SW480 (cell line): ENCODE data around the gene MAN2C1.
"Not testable (repeated sequence)": the region's sequence is repeated elsewhere in the genome, so short reads cannot be mapped to it uniquely, and the experiment has no call there.

Experiments used
- DNase-seq: peaks from one replicate; pipeline ENCODE4 v3.0.0-alpha.2; 2016; ENCODE audit warnings: low spot score

Gene MAN2C1

DNA sequence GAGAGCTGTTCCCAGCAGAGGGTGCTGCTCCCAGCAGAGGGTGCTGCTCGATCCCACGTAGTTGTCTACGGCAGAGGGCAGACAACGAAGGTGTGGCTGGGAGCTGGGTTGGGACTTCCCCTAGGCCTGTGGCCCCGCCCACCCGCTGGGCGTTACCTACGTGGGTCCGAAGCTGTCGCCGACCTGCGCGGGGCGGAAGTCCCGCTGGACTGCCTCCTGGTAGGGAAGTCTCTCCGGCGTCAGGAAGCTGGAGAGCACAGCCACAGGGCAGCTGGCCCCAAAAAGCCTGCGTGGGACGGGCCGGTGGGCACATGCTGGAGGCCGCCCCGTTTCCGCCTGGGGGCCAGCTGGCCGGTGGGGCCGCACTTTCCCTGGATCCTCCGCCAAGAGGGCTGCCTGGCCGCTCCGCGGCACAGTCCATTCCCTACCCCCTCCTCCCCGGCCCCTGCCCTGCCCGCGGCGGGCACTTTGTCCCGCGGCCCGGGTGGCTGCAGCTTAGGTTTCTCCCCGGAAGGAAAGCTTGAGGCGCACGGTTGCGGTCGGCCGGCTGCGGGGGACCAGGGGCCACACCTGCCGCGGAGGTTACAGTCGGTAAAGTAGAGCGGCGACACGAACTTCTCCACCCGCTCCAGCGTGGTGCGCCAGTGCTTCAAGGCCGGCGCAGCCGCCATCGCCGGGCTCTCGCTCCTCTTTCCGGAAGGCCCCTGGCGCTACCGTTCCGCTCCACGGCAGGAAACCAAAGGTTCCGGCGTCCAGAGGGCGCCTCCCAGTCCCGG, at the start of gene MAN2C1:
MAN2C1 (minus strand) TSS at position 695 of the 776 bp plus-strand sequence; CDS start at position 671, 24 bp downstream.
- peak; percentile 98 for DNase-seq

DNA sequence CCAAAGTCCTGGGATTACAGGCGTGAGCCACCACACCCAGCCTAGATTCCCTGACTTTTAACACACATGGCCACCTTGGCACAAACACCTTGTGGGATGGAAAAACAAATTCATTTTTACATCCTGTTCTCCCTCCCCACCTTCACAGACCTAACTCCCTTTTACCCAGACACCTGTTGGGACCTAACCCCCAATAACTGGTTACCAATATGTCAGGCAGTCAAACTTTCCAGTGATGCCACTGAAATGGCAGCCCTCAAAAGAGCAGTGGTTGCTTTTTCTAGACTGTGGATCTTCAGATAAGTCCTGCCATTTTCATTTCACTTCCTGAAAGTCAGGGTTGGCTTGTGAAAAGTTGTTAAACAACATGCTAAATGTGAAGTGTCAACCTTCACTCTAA, 48.2 kb upstream of the MAN2C1 start:
- DNase-seq: no peak

DNA sequence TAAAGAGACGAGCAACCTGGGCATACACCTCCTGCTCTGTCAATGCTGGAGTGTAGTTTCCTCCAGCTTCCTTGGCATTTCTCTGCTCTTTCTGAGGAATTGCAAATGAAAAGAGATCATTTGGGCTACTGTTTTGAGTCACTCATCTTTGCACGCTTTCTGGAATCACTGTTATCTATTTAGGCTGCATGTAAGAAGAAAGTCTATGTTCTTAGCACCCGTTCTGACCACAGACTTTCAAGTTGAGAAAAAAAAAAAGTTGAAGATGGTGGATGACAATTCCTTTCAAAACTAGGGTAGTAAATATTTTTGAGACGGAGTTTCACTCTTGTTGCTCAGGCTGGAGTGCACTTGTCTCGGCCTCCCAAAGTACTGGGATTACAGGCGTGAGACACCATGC, 41.8 kb upstream of the MAN2C1 start:
- DNase-seq: no peak

DNA sequence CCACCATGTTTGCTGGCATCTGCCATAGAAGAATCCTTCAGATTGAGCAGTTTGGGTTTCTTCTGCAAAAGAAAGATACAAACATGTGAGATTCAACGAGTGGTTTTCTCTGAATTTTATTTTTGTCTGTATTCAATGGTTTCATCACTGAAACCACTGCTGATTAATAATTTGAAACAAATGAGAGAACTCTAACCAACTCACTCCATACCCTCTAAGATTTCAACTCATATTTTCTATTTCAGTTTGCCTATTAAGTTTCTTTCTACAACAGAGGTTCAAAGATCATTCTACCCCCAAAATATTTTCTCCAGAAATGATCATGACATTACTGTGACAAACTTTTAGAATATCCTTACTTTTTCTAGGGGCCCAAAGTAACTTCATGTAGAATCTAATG, 38.7 kb upstream of the MAN2C1 start:
- DNase-seq: no peak

- no peak for DNase-seq
These were observed 35.5 kb upstream of the MAN2C1 start for GRCh38 chr15:75403892-75404291.

GRCh38 chr15:75397494-75397893, 29.1 kb upstream of the MAN2C1 start:
- DNase-seq: no peak

- no peak for DNase-seq
These were observed 21.5 kb upstream of the MAN2C1 start for GRCh38 chr15:75389791-75390382.

DNA sequence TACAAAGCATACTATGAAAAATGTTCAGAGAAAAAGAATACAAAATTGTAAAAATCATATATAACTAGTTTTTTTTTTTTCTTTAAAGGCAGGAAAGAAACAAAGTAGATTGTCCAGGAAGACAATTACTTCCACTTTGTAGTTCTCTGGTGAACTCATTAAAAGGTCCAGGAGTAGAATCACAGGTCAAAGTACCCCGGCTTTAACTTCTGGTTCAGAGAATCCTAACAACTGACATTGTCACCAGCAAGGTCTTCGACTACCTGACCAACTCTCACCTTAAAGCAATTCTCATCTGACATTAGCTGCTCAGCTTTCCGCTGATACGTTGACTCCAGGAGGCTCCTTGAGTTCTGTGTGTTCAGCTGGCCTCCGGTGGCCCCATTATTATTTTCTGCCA, 15.6 kb upstream of the MAN2C1 start:
- DNase-seq: not testable (repeated sequence)

DNA sequence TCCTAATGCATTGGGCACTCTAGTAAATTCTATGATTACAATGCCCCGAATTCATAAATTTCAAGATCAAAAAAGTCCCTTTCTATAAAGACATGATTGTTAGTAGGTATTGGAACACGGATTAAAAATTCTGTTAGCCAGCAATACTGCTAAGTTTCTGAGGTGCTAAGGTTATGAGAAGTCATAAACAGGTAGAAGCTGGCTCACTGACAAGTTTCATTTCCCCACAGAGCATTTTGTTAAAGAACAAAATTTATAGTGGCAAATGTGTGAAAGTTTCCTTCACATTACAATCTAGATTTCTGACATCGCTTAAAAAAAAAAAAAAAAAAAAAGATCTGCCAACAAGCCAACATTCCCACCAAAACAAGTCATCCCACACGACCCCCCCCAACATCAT, 12.4 kb upstream of the MAN2C1 start:
- no peak for DNase-seq

GRCh38 chr15:75371901-75372688, 3.7 kb upstream of the MAN2C1 start:
- no peak for DNase-seq

DNA sequence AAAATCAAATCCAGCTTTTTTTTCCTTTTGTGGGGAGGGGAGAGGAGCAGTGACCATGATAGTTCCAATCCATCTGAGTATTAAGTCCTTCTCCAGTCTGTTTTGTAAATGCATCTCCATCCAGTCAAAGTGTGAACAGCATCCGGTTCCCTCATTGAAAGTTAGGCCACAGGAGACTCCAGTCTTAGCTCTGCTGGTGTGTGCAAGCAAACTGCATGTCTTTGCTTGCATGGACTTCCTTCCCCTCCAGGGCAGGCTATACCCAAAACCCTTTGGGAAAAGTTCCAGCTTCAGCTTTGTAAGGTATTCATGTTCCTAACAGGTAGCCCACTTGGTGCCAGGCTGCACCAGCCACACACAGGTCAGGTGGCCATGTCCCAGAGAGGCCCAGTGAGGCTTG, 3.1 kb upstream of the MAN2C1 start:
- no peak for DNase-seq

DNA sequence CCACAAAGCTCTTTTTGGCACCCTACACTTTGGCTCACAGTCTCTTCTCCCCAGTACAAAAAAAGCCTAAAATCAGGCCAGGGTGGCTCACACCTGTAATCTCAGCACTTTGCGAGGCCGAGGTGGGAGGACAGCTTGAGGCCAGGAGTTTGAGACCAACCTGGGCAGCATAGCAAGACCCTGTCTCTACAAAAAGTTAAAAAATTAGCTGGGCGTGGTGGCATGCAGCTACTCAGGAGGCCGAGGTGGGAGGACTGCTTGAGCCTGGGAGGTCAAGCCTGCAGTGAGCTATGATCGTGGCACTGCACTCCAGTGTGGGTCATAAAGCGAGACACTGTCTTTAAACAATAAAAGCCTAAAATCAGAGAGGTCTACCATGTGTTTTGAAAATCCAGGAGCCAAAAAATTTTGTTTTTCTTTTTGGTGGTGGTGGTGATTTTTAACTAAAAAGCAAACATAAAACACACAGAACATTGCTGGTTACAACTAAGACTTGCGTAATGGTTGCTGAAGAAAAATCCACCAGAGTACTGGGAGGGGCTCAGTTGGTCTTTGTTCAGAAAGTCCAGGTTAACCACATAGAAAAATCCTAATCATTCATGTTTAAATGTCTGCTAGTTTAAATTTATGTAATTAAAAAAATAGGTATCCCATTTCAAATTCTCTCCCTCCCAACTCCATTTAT, 1.6 kb upstream of the MAN2C1 start:
- no peak for DNase-seq

DNA sequence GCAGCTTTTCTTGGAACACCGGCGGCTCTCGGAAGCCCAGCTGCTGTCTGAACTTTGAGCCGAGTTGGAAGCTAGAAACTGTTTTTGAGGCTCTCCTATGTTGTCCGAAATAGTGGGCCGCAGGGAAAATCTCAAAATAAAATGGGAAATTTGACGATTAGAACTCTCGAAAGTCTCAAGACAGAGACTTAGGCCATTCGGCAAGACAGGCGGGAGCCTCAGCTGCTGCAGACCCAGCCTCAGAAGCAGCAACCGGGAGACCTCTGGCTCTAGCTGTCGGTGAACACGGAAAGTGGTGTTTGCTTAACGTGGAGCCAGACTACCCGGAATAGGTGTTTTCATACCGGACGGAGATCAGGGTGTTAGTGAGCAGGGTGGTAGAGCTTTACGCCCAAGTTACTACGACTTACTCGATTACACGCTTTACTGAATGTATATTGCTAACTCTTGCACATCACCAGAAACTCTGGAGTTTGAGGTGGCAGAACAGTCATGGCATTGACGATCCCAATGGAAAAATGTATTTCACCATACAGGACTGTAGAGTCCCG, 357 bp upstream of the MAN2C1 start:
- DNase-seq: peak; percentile 26

DNA sequence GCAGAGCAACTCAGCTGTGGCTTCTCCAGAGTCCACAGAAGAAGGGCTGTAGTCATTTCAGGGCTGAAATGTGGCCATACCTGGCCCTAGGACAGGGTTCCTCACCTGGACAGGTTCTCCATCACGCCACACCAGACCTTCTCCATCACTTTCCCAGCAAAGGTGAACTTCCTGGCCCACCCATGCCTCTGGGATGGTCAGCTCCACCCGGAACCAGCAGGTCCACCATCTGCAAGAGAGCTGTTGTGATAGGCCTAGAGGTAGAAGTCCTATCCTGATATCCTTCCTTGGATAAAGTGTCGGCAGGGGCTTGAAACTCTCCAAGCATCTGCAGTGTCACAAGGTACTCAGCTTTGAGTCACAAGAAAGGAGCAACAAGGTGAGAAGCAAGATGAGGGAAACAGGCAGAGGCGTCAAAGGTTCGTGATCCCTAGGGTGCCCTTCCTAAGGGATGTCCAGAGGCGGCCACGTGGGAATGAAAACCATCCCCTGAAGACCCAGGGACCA, 948 bp downstream of the MAN2C1 start:
- no peak for DNase-seq

DNA sequence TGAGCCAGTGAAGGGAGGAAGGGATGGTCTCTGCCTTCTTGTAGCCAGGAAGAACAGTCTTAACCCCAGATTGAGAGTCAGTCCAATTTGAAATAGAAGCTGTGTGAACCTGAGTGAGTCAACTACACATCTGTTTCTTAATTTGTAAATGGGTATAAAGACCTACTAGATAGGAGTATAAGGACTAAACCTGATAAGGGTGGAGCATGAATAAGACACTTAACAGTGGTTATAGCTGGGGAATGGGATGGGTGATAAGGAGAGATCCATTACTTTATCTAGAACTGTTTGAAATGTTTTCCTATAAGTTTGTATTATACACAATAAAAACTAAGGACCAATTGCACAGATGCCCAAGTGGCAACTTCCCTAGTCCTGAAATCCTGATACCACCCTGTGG, 1.4 kb downstream of the MAN2C1 start:
- no peak for DNase-seq

DNA sequence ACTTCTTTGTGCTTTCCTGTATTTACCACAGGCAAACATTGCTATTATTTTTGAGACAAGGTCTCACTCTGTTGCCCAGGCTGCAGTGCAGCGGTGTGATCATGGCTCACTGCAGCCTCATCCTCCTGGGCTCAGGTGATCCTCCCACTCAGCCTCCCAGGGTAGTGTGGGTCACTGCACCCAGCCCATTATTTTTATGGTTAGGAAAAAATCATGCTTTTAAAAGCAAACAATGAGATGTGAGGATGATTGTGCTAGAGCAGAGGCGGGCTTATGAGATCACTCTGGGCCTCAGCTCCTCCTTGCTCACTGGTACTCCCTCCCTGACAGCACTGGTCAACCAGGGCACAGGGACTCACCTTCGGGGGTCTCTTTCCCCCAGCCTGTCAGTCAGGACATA, 2.2 kb downstream of the MAN2C1 start:
- DNase-seq: no peak

- DNase-seq: no peak
These were observed 3.5 kb downstream of the MAN2C1 start for GRCh38 chr15:75364881-75365280.

- no peak for DNase-seq
These were observed 4.6 kb downstream of the MAN2C1 start for GRCh38 chr15:75363786-75364185.

DNA sequence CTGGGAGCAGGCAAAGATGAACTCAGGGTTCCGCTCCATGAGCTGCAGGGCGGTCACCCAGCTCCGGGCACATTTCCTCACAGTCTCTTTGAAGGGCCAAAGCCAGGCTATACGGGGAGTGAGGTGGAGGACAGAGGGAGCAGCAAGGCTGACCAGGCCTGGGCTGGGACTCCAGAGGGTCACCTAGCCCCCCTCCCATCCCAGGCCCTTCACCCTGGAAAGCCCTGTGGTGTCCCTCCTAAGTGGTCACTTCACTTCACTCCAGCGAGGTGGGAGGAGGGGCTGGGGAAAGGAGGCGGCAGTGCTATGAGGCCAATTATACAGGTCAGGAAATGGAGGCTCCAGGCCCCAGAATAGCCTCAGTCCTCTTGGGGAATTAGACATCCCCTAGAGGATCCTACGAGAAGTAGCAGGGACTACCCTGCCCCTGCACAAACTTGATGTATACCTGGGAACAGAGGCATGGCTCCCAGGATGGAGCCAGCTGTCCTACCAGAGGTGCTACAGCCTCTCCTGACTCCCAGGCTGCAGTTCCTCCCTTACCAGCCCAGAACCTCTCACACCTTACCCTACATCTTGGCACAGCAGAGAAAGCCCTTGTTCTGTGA, 5.7 kb downstream of the MAN2C1 start:
- DNase-seq: no peak

- DNase-seq: no peak
These were observed 6.3 kb downstream of the MAN2C1 start for GRCh38 chr15:75361989-75362641.
